H1 (cell line): ENCODE data around the gene HOXD10. TPM values are rescaled to one million over a fixed set of nuclear protein-coding genes. Genes with fewer than 3 reads are reported as not detected.

Experiments used
- CTCF ChIA-PET: fragments of 300-600 bp; sonication (Branson Sonifier 250); formaldehyde crosslinking; loops from one replicate; lab custom pipeline; 2021; ENCODE audit not compliant: partially characterized antibody; lab: Charles Lee
- POLR2A ChIA-PET: fragments of 300-600 bp; sonication (Branson Sonifier 250); formaldehyde crosslinking; loops from one replicate; lab custom pipeline; 2021; ENCODE audit warnings: inconsistent platforms; ENCODE audit not compliant: partially characterized antibody; lab: Charles Lee
- DNase-seq, 2 experiments: peaks; one replicate each; pipeline versions ENCODE4 v3.0.0 to v3.0.0-alpha.2; 2010 to 2022; ENCODE audit warnings: low spot score in 2 of 2, low read depth in 1 of 2, mixed read lengths in 1 of 2
- FAIRE-seq: peaks from 2 replicates; lab custom pipeline; 2011; peaks lifted over from hg19 to GRCh38; lab: Jason Lieb, UNC
- H2AFZ ChIP-seq: 2 replicates; pipeline ENCODE4 v1.8.1; 2012; ENCODE audit warnings: low read length, inconsistent platforms
- H2AK5ac ChIP-seq: 2 replicates; pipeline ENCODE4 v1.6.1; 2013; ENCODE audit warnings: low read depth, low read length
- H2BK120ac ChIP-seq: replicated peaks from 2 replicates; pipeline ENCODE3; 2013; ENCODE audit warnings: low read depth, low read length, inconsistent platforms
- H2BK12ac ChIP-seq: 2 replicates; pipeline ENCODE4 v1.6.1; 2013; ENCODE audit warnings: low read depth, low read length
- H2BK15ac ChIP-seq: 2 replicates; pipeline ENCODE4 v1.6.1; 2013; ENCODE audit warnings: low read length
- H2BK20ac ChIP-seq: 2 replicates; pipeline ENCODE4 v1.6.1; 2013; ENCODE audit warnings: low read length
- H2BK5ac ChIP-seq: 2 replicates; pipeline ENCODE4 v1.6.1; 2013; ENCODE audit warnings: low read depth, low read length
- H3K14ac ChIP-seq: 2 replicates; pipeline ENCODE4 v1.6.1; 2013; ENCODE audit warnings: inconsistent platforms; ENCODE audit not compliant: insufficient read length
- H3K18ac ChIP-seq: 2 replicates; pipeline ENCODE4 v1.6.1; 2013; ENCODE audit warnings: low read length; ENCODE audit errors: extremely low read depth
- H3K23ac ChIP-seq: 2 replicates; pipeline ENCODE4 v1.6.1; 2013; ENCODE audit warnings: inconsistent platforms; ENCODE audit not compliant: insufficient read length
- H3K23me2 ChIP-seq: 2 replicates; pipeline ENCODE4 v1.6.1; 2013; ENCODE audit warnings: low read depth, low read length
- H3K27ac ChIP-seq: 2 replicates; pipeline ENCODE4 v1.6.1; 2011; ENCODE audit warnings: low read depth, low read length, inconsistent platforms
- H3K27me3 ChIP-seq, 4 experiments: replicated peaks in 1 of 4; 1 replicate in 1 of 4; 2 replicates in 3 of 4; pipeline versions ENCODE4 v1.6.1 to v1.8.1; 2011 to 2013; ENCODE audit warnings: low read length in 3 of 4, mild to moderate bottlenecking in 3 of 4, inconsistent platforms in 2 of 4, mixed read lengths in 2 of 4, moderate library complexity in 1 of 4; ENCODE audit not compliant: control insufficient read depth in 3 of 4, insufficient read depth in 3 of 4; ENCODE audit errors: extremely low read depth in 1 of 4
- H3K36me3 ChIP-seq, 4 experiments: 2 replicates each; pipeline versions ENCODE4 v1.6.1 to v1.8.1; 2011 to 2013; ENCODE audit warnings: mild to moderate bottlenecking in 4 of 4, low read length in 3 of 4, moderate library complexity in 2 of 4, control low read depth in 1 of 4, inconsistent platforms in 1 of 4; ENCODE audit not compliant: insufficient read depth in 4 of 4, control insufficient read depth in 2 of 4
- H3K4ac ChIP-seq: replicated peaks from 2 replicates; pipeline ENCODE3; 2013; ENCODE audit warnings: low read length, low read depth, mixed read lengths, inconsistent platforms; ENCODE audit not compliant: insufficient read length
- H3K4me1 ChIP-seq, 4 experiments: replicated peaks in 1 of 4; 1 replicate in 1 of 4; 2 replicates in 3 of 4; pipeline versions ENCODE4 v1.6.1 to v1.8.1; 2011 to 2013; ENCODE audit warnings: low read length in 3 of 4, inconsistent platforms in 2 of 4, mixed read lengths in 1 of 4; ENCODE audit not compliant: insufficient read depth in 4 of 4, control insufficient read depth in 3 of 4
- H3K4me2 ChIP-seq, 2 experiments: 2 replicates each; pipeline versions ENCODE4 v1.6.1 to v1.8.1; 2011 to 2013; ENCODE audit warnings: low read depth in 2 of 2, low read length in 2 of 2, control low read depth in 1 of 2, inconsistent platforms in 1 of 2, mild to moderate bottlenecking in 1 of 2; ENCODE audit not compliant: insufficient read depth in 1 of 2
- H3K4me3 ChIP-seq, 4 experiments: fragments of 200-600, 300-600 bp in 1 of 4; sonication (generic), shearing (Covaris generic), sonication (Bioruptor Twin) in 1 of 4; 2 replicates each; pipeline versions ENCODE4 v1.5.1 to v1.8.1; 2011 to 2016; ENCODE audit warnings: low read length in 4 of 4, low read depth in 3 of 4, control low read depth in 2 of 4, inconsistent platforms in 2 of 4, mild to moderate bottlenecking in 2 of 4, mixed read lengths in 1 of 4, moderate library complexity in 1 of 4; ENCODE audit not compliant: insufficient read depth in 2 of 4; ENCODE audit errors: extremely low read depth in 1 of 4
- H3K56ac ChIP-seq: replicated peaks from 2 replicates; pipeline ENCODE3; 2013; ENCODE audit warnings: low read depth, mild to moderate bottlenecking, mixed read lengths, low read length, inconsistent platforms; ENCODE audit not compliant: insufficient read length
- H3K79me1 ChIP-seq: 2 replicates; pipeline ENCODE4 v1.6.1; 2013; ENCODE audit warnings: low read depth, low read length, control low read depth
- H3K79me2 ChIP-seq, 2 experiments: 2 replicates each; pipeline versions ENCODE4 v1.6.1 to v1.8.1; 2012 to 2013; ENCODE audit warnings: low read length in 2 of 2, mild to moderate bottlenecking in 2 of 2, inconsistent platforms in 1 of 2; ENCODE audit not compliant: insufficient read depth in 2 of 2, control insufficient read depth in 1 of 2
- H3K9ac ChIP-seq, 4 experiments: replicated peaks in 1 of 4; 1 replicate in 1 of 4; 2 replicates in 3 of 4; pipeline versions ENCODE4 v1.6.1 to v1.8.1; 2011 to 2013; ENCODE audit warnings: low read depth in 3 of 4, low read length in 3 of 4, control low read depth in 2 of 4, mild to moderate bottlenecking in 2 of 4, moderate library complexity in 2 of 4, inconsistent platforms in 1 of 4; ENCODE audit errors: extremely low read depth in 1 of 4
- H3K9me3 ChIP-seq, 2 experiments: 2 replicates each; pipeline versions ENCODE4 v1.6.1 to v1.8.1; 2012 to 2013; ENCODE audit warnings: mild to moderate bottlenecking in 2 of 2, moderate library complexity in 2 of 2, control low read depth in 1 of 2, inconsistent platforms in 1 of 2, low read depth in 1 of 2, low read length in 1 of 2, mixed read lengths in 1 of 2; ENCODE audit not compliant: insufficient read depth in 2 of 2
- H4K20me1 ChIP-seq, 2 experiments: replicated peaks in 1 of 2; 2 replicates each; pipeline versions ENCODE3 to v1.8.1; 2011 to 2013; ENCODE audit warnings: inconsistent platforms in 2 of 2, low read length in 2 of 2, mild to moderate bottlenecking in 1 of 2; ENCODE audit not compliant: insufficient read depth in 2 of 2, control insufficient read depth in 1 of 2
- H4K5ac ChIP-seq: 2 replicates; pipeline ENCODE4 v1.6.1; 2013; ENCODE audit warnings: low read length, low read depth, mixed read lengths, inconsistent platforms; ENCODE audit not compliant: insufficient read length
- H4K8ac ChIP-seq: 2 replicates; pipeline ENCODE4 v1.8.0; 2013; ENCODE audit warnings: mild to moderate bottlenecking, moderate library complexity, low read length, inconsistent platforms; ENCODE audit not compliant: insufficient read depth; ENCODE audit errors: extremely low read depth
- H4K91ac ChIP-seq: replicated peaks from 2 replicates; pipeline ENCODE3; 2013; ENCODE audit warnings: low read length, mixed read lengths, inconsistent platforms; ENCODE audit not compliant: insufficient read length
- CBX8 ChIP-seq: fragments of 300-800, 300-1000 bp; sonication (generic); IDR thresholded peaks from 2 replicates; pipeline ENCODE4 v1.7.1; 2016; ENCODE audit warnings: low read depth, low read length, borderline replicate concordance
- EZH2 ChIP-seq: fragments of 200-600 bp; sonication (generic); IDR thresholded peaks from 2 replicates; pipeline ENCODE4 v1.7.1; 2012; ENCODE audit warnings: low read depth, mild to moderate bottlenecking, moderate library complexity, low read length, inconsistent platforms; ENCODE audit not compliant: severe bottlenecking
- FOSL1 ChIP-seq: IDR thresholded peaks from 2 replicates; pipeline ENCODE4 v1.6.1; 2011; ENCODE audit warnings: mild to moderate bottlenecking, low read depth, low read length, moderate library complexity; ENCODE audit not compliant: insufficient read depth
- MAX ChIP-seq: IDR thresholded peaks from 2 replicates; pipeline ENCODE4 v1.6.1; 2012; ENCODE audit warnings: inconsistent platforms
- RNF2 ChIP-seq: fragments of 200-900, 300-1000 bp; sonication (generic); IDR thresholded peaks from 2 replicates; pipeline ENCODE4 v1.7.1; 2016; ENCODE audit warnings: borderline replicate concordance, low read depth, mild to moderate bottlenecking, antibody characterized with exemption, low read length; ENCODE audit not compliant: poor library complexity, severe bottlenecking; ENCODE audit errors: missing control alignments
- SUZ12 ChIP-seq: fragments of 200-600 bp; sonication (generic); IDR thresholded peaks from 2 replicates; pipeline ENCODE4 v1.6.1; 2012; ENCODE audit warnings: mild to moderate bottlenecking, inconsistent platforms, low read length, moderate library complexity, mixed read lengths
- WGBS, 2 experiments: shearing (Covaris generic) in 1 of 2; methylation state at CpG; one replicate each; pipeline versions ENCODE4 v1.1.6 to v1.1.7; 2013 to 2015; ENCODE audit warnings: low lambda C conversion rate in 2 of 2, mixed read lengths in 2 of 2, inconsistent platforms in 1 of 2, low coverage in 1 of 2, missing lambda C conversion rate in 1 of 2; ENCODE audit not compliant: insufficient replicate concordance in 2 of 2, insufficient coverage in 1 of 2, insufficient read length in 1 of 2; ENCODE audit errors: extremely low coverage in 1 of 2, missing lambda C conversion rate in 1 of 2; 5-methylcytosine and 5-hydroxymethylcytosine counted together
- polyA plus RNA-seq, 7 experiments: library from polyadenylated mRNA; depleted of rRNA in 3 of 7; stranded (reverse) in 5 of 7; unstranded in 2 of 7; fragments of >200 nt in 5 of 7; fragments of 200-250 nt in 2 of 7; gene quantifications; 1 replicate in 5 of 7; 2 replicates in 1 of 7; 4 replicates in 1 of 7; pipeline versions ENCODE4 v1.2.1 to v1.2.3, GENCODE V29; 2011 to 2013; ENCODE audit warnings: missing spikeins in 2 of 7, mixed read lengths in 2 of 7
- total RNA-seq: library from RNA; stranded (reverse); fragmentation: NEBNext Ultra II Directional; extraction: Animal tissue kit (Norgen Biotek cat#: 25700); gene quantifications from 2 replicates; pipeline ENCODE4 v1.2.1, GENCODE V29; 2021

HOXD10 gene
- total and polyA plus RNA-seq, 2 of the 8 experiments (the other 6 are each of a cell fraction or from before 2014, with no cell fraction given) = not detected

- no peak overlapping the region for H2BK15ac ChIP-seq
- no peak overlapping the region for H3K4ac ChIP-seq
- H3K79me1 ChIP-seq = no peaks in the 10 kb centered on the region
- CTCF ChIA-PET = interaction anchor here (0.6 to 4.5 kb wide), 18 partner anchors 9 to 717 kb away, joined by 3 to 30 read pairs (median 5); partner anchors contain the start of genes HOXD10 and HOXD4
- H4K20me1 ChIP-seq = peaks cover 14 to 31% of the 10 kb centered on the region in 2 experiments
- H3K36me3 ChIP-seq = peaks cover 0 to 19% (median 0%) of the 10 kb centered on the region in 4 experiments; a peak in 1 of 8 replicates
- no peak overlapping the region for H3K4me3 ChIP-seq
- H3K56ac ChIP-seq = no peak overlapping the region
- H3K4me1 ChIP-seq = peaks cover 3 to 16% (median 5%) of the 10 kb centered on the region in 4 experiments
- no peak for TF ChIP-seq MAX
- TF ChIP-seq RNF2 = peak; percentile 99
- TF ChIP-seq EZH2 = peak; percentile 96
- 0 out of 2 replicates have a peak, but pooled peaks have one; percentile 57 for TF ChIP-seq CBX8
- TF ChIP-seq FOSL1 = no peak
- TF ChIP-seq SUZ12 = peak; percentile 88
- TF ChIP-seq, all 59 proteins: peak for 4
- Histone ChIP-seq H3K27me3 (peaks cover 92 to 100% (median 99%) of the 10 kb centered on the region in 4 experiments), H4K91ac (no peak overlapping the region), H3K9me3 (no peaks in the 10 kb centered on the region), H2AFZ (no peak overlapping the region), H4K5ac (no peak overlapping the region), H4K8ac (no peak overlapping the region), H3K18ac (no peak overlapping the region), H2BK120ac (no peak overlapping the region), H2BK20ac (no peak overlapping the region), H2BK12ac (no peak overlapping the region; the same call in 1 of the 2 replicates), H3K23ac (no peak overlapping the region), H3K14ac (no peak overlapping the region), H3K23me2 (peaks cover 3% of the 10 kb centered on the region; the same call in 1 of the 2 replicates), H3K79me2 (no peaks in the 10 kb centered on the region), H2AK5ac (no peak overlapping the region), H3K9ac (no peak overlapping the region), H3K4me2 (0 out of 4 replicates have a peak overlapping the region, but pooled peaks of 1 of the 2 experiments have one; percentile 18), H2BK5ac (no peak overlapping the region), H3K27ac (no peak overlapping the region)
- WGBS, 2 experiments = 11% methylated on average over 31 of the region's 33 CpGs; no CpG with 5 or more reads in 1 of the 2 experiments
- POLR2A ChIA-PET = no interaction called here
- FAIRE-seq (no peak), DNase-seq (peak in 1 of 2 experiments; percentile 45)
Observed at GRCh38 chr2:176132205-176133171, 15.9 kb downstream of the HOXD10 start.
